Measurements from ENCODE around the gene TMEM232.
"Not testable (repeated sequence)": the region's sequence is repeated elsewhere in the genome, so short reads cannot be mapped to it uniquely, and the experiment has no call there.

The TMEM232 gene

DNA sequence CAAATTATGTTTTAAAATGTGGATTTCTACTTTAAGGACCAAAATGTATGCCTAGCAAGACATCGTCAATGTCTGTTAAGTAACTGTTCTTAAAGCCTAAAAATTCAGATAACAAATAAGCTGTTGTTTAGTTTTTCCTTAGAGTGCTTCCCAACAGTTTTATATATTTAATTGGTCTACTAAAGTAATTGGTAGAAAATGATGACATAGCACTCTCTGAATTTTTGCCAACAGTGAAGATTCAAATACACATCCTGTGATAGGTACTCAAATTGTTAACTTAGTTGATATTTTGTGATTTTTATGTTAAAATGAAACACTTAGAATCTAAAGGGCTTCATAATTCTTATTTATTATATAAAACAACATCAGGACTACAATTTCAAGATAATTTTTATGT, 107.5 kb downstream of the TMEM232 start:
- no peak for ATAC-seq

DNA sequence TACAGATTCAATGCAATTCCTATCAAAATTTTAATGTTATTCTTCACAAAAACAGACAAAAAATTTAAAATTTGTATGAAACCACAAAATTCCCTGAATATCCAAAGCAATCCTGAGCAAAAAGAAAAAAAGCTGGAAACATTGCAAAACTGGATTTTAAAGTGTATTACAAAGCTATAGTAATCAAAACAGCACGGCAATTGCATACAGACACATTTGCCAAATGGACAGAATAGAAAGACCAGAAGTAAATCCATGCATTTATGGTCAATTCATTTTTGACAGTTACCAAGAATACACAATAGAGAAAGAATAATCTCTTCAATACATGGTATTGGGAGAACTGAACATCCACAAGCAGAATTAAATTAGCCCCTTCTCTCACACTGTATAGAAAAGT, 110.5 kb downstream of the TMEM232 start:
- ATAC-seq: no peak

DNA sequence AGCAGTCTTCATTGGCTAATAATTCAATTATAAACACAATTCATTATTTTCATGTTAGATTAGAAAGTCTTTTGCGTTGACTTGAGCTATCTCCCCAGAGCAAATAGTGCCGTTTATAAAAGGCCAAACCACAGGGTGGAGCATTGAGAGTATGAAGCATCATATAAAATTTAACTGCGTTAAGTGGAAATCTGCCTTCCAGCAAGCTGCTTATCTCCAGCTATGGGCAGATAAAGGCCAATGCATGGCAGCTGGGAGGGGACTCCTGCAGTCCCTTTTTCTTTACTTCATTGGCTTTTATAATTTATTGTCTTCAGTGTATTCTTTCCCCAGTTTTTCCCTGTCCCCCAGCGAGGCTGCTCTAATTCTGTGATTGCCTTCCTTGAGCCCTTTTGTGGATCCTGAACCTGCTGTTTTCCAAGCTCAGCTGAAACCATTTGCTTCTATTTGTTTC, 113.7 kb downstream of the TMEM232 start:
- ATAC-seq: no peak

DNA sequence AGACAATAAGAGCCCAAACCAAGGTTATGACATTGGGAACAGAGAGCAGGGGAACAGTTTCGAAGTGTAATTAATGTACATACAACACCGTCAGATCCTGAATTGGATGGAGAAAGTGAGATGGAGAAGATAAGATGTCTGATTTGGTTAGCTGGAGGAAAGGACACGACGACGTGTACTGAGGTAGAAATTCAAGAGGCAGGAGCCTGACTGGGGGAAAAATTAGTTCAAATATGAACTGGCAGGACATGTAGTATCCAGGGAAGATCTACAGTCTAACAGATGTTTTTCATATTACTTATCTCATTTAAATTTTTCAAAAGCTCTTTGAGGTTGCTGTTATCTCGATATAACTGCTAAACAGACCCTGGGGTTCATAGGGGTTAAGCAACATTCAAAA, 114.7 kb downstream of the TMEM232 start:
- ATAC-seq: no peak

DNA sequence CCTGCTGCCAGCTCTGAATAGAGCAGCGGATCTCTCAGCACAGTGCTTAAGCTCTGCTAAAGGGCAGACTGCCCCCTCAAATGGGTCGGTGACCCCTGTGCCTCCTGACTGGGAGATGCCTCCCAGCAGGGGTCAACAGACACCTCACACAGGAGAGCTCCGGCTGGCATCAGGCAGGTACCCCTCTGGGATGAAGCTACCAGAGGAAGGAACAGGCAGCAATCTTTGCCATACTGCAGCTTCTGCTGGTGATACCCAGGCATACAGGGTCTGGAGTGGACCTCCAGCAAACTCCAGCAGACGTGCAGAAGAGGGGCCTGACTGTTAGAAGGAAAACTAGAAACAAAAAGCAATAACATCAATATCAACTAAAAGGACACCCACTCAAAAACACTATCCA, 131.6 kb downstream of the TMEM232 start:
- ATAC-seq: no peak

DNA sequence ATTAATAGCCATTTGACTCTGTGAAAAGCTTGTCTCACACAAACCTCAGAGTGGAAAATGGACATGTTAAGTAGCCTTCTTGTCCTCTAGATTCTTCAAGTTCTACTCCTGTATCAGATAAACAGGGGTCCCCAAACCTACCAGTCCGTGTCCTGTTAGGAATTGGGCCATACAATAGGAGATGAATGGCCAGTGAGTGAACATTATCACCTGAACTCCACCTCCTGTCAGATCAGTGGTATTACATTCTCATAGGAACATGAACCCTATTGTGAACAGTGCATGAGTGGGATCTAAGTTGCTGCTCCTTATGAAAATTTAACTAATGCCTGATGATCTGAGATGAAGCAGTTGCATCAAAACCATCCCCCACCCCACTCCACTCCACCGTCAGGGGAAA, 136.3 kb downstream of the TMEM232 start:
- no peak for ATAC-seq

DNA sequence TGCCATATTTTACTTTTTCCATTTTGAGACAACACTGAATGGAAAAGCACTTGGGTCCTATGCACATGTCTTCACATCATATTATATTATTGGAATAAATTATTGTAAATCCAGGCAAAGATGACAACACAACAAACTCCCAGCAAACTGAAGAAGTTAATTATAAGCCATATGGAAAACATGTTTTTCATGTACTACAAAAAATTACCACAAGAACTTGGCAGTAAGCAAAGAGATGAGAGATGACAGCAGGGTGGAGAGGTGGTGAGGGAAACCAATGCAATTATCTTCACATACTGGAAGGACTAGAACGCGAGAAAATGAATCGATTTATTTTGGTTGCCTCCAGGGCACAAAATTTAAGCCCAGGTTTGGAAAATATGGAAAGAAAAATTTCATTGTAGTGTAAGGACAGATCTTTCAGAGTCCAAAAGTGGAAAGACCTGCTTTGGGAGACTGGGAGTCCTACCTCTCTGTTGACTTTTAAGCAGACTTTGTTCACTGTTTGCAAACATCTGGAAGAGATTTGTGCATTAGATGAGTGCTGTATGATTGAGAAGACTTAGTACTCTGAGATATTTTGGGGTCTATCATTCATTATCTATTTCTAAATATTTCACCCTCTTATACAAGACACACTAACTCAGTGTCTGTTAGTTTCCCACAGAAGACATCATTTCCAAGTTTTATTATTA, 138.0 kb downstream of the TMEM232 start:
- no peak for ATAC-seq

DNA sequence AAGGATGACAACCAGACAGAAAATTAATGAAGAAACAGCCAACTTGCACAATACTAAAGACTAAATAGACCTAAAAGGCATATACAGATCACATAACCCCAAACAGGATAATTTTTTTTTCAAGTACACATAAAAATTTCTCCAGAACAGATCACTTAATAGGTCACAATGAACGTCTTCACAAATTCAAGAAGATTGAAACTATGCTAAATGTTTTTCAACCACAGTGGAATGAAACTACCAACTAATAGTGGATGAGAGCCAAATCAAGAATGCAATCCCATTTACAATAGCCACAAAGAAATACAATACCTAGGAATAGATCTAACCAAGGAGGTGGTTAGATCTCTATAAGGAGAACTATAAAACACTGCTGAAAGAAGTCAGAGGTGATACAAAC, 145.8 kb downstream of the TMEM232 start:
- ATAC-seq: no peak

DNA sequence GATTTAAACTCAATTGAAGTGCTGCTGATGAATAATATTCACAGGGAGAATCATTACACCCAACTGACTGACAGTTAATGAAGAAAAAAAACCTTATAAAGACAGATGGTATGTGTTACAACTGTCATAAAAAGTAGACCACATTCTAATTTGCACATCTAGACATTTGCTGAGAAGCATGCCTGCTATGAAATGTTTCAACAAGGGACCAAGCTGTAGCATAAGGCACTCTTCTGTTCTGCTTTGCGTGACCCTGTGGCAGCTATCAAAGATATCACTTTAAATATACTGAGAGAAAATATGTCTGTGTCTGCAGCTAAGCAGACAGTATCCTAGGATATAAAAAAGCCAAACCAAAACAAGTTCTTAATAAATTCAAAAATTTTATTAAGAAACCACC, 153.7 kb downstream of the TMEM232 start:
- ATAC-seq: no peak

DNA sequence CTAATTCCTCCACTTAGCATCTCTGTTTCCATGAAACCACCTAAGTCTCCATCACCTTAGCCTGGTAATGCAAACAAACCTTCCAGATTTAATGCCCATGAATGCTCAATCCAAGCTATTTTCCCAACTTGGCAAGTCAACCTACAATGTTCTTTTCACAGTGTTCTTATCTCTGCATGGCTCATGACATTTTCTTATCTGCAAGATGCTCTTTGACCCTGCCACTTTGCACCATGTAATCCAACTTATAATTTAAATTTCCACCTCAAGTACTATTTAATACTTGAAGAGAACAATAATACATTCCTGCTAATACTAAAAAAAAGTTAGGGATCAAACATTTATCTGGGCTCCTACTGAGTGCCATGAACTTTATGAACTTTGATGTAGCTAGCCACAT, 164.3 kb downstream of the TMEM232 start:
- no peak for ATAC-seq

DNA sequence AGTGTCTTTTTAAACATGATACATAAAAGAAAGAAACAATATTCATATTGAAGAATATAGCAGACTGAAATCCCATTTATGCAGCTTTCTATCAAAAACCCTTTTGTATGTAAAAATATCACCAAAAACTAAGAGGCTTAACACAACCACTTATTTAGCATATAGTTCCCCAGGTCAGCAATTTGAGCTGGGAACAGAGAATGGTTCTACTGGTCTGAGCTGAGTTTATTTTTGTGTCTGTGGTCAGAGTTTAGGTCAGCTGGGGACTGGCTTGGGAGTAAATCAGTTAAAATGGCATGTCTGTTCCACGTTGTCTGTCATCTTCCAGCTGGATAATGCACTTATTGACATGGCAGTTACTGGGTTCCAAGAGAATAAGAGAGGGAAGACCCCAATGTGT, 165.0 kb downstream of the TMEM232 start:
- no peak for ATAC-seq

DNA sequence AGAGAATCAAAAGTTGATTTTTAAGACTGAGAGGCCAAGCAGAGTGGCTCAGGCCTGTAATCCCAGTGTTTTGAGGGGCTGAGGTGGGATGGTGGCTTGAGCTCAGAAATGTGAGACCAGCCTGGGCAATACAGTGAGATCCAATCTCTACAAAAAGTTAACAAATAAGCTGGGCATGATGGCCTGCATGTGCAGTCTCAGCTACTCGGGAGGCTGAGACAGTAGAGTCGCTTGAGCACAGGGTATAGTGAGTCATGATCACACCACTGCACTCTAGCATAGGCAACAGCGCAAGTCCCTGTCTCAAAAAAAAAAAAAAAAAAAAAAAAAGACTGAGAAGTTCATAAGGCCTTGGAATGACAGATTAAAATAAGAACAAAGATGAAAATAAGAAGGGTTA, 177.2 kb downstream of the TMEM232 start:
- ATAC-seq: no peak

DNA sequence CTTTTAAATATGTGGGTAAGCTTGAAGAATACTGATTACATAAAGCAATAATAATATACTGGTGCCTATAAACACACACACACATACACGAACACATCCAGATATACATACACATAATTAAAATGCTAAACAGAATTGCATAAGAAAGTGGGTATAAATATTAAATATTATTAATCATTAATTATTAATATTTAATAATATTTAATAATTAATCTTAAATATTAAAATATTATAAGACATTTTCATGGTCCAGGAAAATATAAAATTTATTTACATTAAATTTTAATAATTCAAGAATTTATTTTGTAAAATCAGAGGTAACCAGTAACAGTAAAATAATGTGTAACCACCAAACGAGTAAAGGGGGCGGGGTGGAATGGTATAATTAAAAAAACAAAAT, 178.3 kb downstream of the TMEM232 start:
- no peak for ATAC-seq

DNA sequence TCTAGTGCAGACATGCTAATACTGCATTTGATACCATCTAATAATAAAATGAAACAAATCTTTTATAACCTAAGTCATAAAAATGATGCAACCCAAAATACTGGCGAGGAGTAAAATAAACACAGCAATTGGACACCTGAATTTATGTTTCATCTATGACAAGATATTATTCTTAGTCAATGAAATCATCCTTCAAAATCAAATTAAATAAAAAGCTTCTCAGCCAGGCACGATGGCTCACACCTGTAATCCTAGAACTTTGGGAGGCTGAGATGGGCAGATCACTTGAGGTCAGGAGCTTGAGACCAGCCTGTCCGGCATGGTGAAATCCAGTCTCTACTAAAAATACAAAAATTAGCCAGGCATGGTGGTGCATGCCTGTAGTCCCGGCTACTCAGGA, 179.0 kb downstream of the TMEM232 start:
- no peak for ATAC-seq

DNA sequence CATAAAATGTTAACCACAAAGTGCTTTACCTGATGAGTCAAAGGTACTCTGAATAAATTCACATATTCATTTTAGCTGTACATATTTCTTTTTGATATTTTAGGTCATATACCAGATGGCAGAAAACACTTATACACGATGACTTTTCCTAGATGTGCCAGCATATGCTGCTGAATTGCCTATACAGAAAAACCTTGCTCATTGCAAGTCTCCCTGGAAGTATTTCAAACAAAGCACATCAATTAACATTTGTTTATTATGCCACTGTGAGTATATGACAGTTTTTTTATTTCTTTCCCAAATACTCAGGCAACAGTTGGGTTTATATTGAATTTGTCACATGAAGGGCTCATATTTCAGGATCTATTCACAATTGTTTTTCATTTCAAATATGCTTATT, 180.8 kb downstream of the TMEM232 start:
- ATAC-seq: no peak

DNA sequence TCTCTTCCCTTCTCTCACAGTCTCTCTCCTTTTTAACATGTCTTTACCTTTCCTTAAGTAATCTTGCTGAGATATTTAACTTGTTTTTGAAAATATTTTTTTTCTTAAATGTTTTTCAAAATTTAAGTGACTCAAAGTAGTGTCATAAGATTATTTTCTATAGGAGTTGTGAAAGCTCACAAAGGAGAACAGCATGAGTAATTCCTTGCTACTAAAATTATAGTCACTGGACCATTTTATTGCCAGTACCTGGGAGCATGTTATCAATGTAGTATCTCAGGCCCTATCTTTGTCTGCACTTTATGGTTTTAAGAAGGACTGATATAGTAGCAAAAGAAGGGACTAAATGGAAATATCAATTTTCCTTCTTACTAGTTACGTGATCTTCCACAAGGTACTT, 181.9 kb downstream of the TMEM232 start:
- no peak for ATAC-seq

DNA sequence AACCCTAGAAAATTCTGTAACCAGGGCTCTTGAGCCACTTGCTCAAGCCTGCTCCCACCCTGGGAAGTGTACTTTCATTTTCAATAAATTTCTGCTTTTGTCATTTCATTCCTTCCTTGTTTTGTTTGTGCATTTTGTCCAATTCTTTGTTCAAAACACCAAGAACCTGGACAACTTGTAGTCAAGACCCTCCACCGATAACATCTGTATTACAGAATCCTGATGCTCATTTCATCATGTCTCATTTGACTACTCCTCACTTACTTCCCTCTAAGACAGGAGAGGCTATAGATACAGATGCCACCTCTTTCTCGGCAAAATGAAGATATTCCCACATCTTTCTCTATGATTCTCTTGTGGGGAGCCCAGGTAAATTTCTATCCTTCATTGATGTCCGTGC, 183.5 kb downstream of the TMEM232 start:
- no peak for ATAC-seq

DNA sequence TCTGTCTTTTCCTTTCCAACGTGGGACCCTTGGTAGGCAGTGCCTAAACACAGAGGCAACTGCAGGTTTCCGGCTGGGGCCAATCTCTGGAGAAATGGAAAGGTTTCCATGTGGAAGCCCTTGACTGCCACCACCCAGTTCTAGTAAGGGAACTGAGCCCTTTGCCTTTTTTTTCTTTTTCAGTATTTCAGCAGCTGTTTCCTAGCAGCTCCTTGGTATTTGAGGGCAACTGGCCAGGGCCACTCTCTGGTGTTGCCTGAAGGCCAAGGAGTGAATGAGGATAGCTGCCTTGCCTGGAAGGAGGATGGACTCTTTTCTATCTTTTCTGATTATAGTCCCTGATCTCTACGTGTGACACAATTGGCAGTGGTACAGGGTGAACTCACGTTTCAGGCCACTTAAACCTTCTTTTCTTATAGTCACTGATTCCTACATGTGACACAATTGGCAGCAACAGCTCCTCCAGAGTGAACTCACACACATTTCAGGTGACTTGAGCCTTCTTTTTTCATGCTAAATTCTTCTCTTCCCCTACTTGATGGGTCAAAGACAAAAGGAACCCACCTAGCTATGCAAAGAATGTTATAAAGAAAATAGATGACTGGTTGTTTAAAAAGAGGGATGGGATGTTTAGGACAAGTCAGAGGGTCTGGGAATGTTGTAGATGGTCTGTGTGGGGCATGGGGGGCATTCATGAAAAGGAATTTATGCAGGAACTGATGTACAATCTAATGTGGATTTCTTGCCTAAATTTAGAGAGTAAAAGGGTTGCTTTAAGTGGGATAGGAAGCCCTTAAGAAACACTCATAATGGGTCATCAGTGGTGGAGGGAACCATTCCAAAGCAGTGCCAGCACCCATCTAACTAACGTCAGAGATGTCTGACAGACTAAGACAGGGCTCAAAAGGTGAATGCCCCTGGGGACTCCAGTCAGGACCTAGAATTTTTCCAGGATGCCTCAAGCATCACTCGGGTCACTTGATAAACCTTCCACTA, 190.1 kb downstream of the TMEM232 start:
- no peak for ATAC-seq

DNA sequence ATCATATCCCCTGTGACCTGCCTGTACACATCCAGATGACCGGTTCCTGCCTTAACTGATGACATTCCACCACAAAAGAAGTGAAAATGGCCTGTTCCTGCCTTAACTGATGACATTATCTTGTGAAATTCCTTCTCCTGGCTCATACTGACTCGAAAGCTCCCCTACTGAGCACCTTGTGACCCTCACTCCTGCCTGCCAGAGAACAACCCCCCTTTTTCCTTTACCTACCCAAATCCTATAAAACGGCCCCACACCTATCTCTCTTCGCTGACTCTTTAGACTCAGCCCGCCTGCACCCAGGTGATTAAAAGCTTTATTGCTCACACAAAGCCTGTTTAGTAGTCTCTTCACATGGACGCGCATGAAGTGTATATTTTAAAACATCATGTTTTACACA, 191.3 kb downstream of the TMEM232 start:
- not testable (repeated sequence) for ATAC-seq

DNA sequence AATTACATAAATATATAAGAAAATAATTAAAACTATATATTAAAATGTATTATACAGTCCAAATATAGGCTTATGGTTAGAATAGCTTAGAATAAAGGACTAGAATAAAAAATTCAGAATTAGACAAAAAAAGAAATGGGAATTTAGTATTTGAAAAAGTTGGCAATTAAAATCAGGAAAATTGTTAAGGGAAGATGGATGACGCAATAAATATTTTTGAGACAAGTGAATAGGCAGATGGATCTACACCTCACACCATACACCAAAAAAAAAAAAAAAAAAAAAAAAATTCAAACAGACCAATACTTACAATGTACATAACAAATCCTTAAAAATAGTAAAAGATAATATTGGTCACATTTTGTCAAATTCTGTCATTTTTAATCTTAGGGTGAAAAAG, 200.7 kb downstream of the TMEM232 start:
- ATAC-seq: no peak

DNA sequence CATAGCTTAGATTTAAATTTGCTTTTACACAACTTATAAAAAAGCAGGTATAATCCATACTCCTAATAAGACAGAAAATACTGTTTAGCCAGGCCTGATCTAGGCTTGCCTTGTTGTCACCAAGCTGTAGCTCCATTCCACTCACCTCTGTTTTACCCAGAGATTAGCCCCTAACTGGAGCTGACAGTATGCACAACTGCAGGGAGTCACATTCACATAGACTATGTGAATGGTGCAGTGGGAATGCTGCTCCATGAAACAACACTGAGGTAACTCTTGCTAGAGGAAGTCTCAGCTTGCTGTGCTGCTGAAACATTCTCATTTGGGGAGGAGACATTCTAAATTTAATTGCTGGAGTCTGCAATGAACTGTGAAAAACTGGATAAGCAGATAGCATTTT, 209.1 kb downstream of the TMEM232 start:
- no peak for ATAC-seq

DNA sequence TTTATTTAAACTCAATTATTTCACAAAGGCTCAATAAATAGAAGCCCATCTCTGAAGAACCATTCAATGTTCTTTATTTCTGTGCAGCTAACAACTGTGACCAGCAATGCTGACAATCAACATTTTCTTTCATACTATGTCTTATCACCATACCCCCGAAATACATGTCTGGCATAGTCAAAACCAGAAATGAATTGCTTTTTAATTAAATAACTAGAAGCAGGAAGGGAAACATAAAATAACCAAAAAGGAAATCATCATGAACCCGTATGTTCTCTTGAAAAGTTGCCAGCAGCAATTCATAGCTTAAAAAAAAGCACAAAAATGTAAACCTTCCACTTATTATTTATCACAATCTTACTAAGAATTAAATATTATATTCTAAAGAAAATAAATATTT, 212.4 kb downstream of the TMEM232 start:
- no peak for ATAC-seq

DNA sequence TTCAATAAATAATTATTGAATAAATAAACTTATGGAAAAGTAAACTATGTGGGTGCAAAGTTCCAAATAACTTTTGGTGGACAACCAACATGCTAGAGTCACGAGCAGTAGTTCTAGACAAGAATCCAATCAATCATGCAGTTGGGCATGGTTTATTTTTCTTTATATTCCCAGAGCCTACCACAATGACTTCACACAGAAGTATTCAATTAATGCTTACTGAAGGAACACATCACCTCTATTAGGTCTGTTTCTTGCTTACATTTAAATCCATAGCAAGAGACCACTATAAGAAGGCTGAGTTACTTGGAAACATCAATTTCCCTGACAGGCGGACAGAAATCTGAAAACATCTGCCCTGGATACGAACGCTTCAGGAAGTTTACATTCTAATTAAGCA, 214.2 kb downstream of the TMEM232 start:
- no peak for ATAC-seq

DNA sequence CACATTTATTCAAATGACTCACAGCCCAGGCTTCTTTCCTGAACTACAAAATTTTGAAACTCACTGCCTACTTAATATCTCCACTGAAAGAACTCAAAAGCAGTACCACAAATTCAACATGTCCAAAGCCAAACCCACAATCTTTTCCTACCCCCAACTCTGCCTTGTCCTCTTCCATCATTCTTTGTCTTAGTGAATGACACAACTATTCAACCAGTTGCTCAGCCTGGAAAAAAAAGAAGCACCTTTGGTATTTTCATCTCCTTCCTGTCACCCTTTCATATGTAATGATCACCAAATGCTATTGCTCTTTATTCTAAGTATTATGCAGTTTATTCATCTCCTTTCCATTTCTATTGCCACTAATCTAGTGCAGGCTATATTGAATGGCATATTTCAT, 216.3 kb downstream of the TMEM232 start:
- no peak for ATAC-seq
